Limb (tissue), 2 donors: Measurements from ENCODE around the gene FBXW9.
"Not testable (repeated sequence)": the region's sequence is repeated elsewhere in the genome, so short reads cannot be mapped to it uniquely, and the experiment has no call there.

Source experiments
- DNase-seq, 2 donors: peaks; one replicate each; pipeline ENCODE4 v3.0.0-alpha.2; 2016; ENCODE audit errors: extremely low spot score in 2 of 2

FBXW9 gene

GRCh38 chr19:12696366-12697335, at the start of gene FBXW9:
TSS of gene FBXW9 (minus strand) at chr19:12696631. CDS start at chr19:12696581, 50 bp downstream.
- DNase-seq: peak; percentile 89 to 98

GRCh38 chr19:12745166-12745897, 48.9 kb upstream of the FBXW9 start:
- no peak for DNase-seq

- DNase-seq: no peak
These were observed 41.5 kb upstream of the FBXW9 start for GRCh38 chr19:12737835-12738351.

GRCh38 chr19:12736995-12737834, 40.8 kb upstream of the FBXW9 start, which contains the start of gene GET3:
TSS of gene GET3 (plus strand) at chr19:12737497. CDS start at chr19:12737506, 9 bp downstream.
- DNase-seq: peak; percentile 89 to 99

GRCh38 chr19:12733369-12734214, 37.2 kb upstream of the FBXW9 start:
- no peak for DNase-seq

GRCh38 chr19:12731337-12731736, 34.9 kb upstream of the FBXW9 start:
- no peak for DNase-seq

- DNase-seq: no peak
These were observed 33.6 kb upstream of the FBXW9 start for GRCh38 chr19:12730064-12730463.

GRCh38 chr19:12727745-12728433, 31.5 kb upstream of the FBXW9 start:
- no peak for DNase-seq

GRCh38 chr19:12726988-12727316, 30.5 kb upstream of the FBXW9 start:
- no peak for DNase-seq

- DNase-seq: not testable (repeated sequence)
These were observed 29.2 kb upstream of the FBXW9 start for GRCh38 chr19:12725612-12726011.

- peak; percentile 66 to 84 for DNase-seq
These were observed 27.4 kb upstream of the FBXW9 start, which contains the start of gene TNPO2 for GRCh38 chr19:12723641-12724426. TSS of gene TNPO2 (minus strand) at chr19:12723932. CDS start at chr19:12720977, 2,955 bp downstream.

GRCh38 chr19:12723381-12723640, 26.9 kb upstream of the FBXW9 start:
- no peak for DNase-seq

- peak; percentile 93 to 97 for DNase-seq
These were observed 26.3 kb upstream of the FBXW9 start for GRCh38 chr19:12722566-12723380.

- peak; percentile 65 to 88 for DNase-seq
These were observed 25.5 kb upstream of the FBXW9 start for GRCh38 chr19:12721656-12722565.

GRCh38 chr19:12720851-12721655, 24.6 kb upstream of the FBXW9 start:
- no peak for DNase-seq

- DNase-seq: no peak
These were observed 23.9 kb upstream of the FBXW9 start for GRCh38 chr19:12720296-12720695.
